Measurements from ENCODE around the gene KCNH2.

KCNH2 gene

GRCh38 chr7:150901160-150902035, 76.7 kb downstream of the KCNH2 start:
- no peak for DNase-seq

GRCh38 chr7:150900675-150901074, 77.4 kb downstream of the KCNH2 start:
- DNase-seq = no peak

- peak; percentile 89 for DNase-seq
These were observed 79.6 kb downstream of the KCNH2 start for GRCh38 chr7:150898475-150899011.

- DNase-seq = peak; percentile 54
These were observed 80.3 kb downstream of the KCNH2 start for GRCh38 chr7:150897502-150898474.

GRCh38 chr7:150896562-150897209, 81.4 kb downstream of the KCNH2 start:
- DNase-seq = no peak

GRCh38 chr7:150895809-150896208, 82.3 kb downstream of the KCNH2 start:
- no peak for DNase-seq

All from DMS53 (cell line).